GM18508 (cell line): ENCODE data around the gene SUCNR1.
"Not testable (repeated sequence)": the region's sequence is repeated elsewhere in the genome, so short reads cannot be mapped to it uniquely, and the experiment has no call there.

ENCODE experiments used
- ATAC-seq: cut with Tn5 transposase; IDR thresholded peaks from one replicate; pipeline ENCODE4 v1.9.1; 2021; ENCODE audit warnings: moderate number of reproducible peaks; ENCODE audit not compliant: insufficient read depth, unreplicated experiment

Gene SUCNR1

DNA sequence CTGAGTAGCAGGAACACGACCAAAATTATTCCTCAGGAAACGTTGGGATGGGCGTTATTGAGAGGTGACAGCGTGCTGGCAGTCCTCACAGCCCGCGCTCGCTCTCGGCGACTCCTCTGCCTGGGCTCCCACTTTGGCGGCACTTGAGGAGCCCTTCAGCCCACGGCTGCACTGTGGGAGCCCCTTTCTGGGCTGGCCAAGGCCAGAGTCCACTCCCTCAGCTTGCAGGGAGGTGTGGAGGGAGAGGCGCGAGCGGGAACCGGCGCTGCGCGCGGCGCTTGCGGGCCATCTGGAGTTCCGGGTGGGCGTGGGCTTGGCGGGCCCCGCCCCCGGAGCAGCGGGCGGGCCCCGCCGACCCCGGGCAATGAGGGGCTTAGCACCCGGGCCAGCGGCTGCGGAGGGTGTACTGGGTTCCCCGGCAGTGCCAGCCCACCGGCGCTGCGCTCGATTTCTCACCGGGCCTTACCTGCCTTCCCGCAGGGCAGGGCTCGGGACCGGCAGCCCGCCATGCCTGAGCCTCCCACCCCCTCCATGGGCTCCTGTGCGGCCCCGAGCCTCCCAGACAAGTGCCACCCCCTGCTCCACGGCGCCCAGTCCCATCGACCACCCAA lies 54.6 kb downstream of the SUCNR1 start:
- ATAC-seq, result not testable (repeated sequence)

DNA sequence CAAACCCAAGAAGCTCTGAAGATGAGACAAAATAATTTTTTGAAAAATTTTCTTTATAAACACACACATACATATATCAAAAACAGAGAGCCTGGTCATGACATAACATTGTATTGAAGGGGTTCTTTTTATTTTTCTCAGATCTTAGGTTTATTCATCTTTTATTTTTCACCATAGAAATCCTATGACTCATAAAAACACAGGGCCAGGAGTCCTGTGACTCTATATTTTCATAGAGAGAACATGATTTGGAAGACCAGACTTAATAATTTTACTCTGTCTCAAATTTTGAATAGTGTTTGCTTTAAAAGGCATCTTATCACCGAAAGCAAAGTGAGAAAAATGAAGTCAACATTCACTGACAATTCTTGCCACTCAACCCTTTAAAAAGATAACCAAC lies 57.7 kb downstream of the SUCNR1 start:
- no peak for ATAC-seq

DNA sequence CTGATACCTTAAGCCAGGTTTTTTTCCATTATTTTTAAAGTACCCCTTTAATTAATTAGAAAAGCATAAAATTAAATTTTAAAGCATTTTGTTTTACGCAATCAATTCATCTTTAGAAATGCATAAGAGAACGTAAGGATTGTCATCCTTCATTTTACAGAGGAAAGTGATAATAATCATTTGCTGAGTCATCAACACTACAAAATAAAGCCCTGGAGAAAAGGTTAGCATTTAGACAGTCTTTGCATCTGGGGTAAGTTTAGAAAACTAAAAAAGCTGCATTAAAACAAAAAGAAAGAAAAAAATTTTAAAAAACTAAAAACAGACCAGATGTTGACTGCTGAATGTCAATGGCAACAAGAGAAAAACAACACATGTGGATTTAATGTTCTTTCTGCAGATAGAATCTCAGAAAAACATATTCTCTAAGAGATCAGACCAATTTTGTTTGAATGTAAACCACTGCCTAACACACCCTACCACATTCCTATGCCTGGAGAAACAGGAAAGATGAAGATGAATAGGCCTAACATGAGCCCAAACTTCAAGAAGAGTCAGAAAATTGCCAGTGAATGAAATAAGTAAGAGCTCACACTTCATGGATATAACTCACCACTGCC lies 59.9 kb downstream of the SUCNR1 start:
- ATAC-seq, result no peak
